Right atrium auricular region (tissue), 2 donors: Measurements from ENCODE around the gene IFRD2. TPM values are rescaled to one million over a fixed set of nuclear protein-coding genes. Genes with fewer than 3 reads are reported as not detected.
"Not testable (repeated sequence)": the region's sequence is repeated elsewhere in the genome, so short reads cannot be mapped to it uniquely, and the experiment has no call there.

ENCODE experiments used
- DNase-seq: peaks from one replicate; pipeline ENCODE4 v3.0.0-alpha.2; 2019; ENCODE audit warnings: low spot score
- H3K27ac ChIP-seq, 2 donors: fragments of 200-600 bp; sonication (generic); 1 replicate in 1 of 2; 2 replicates in 1 of 2; pipeline ENCODE4 v1.5.1; 2016 to 2019
- H3K27me3 ChIP-seq, 2 donors: fragments of 200-600 bp; sonication (generic); one replicate each; pipeline versions ENCODE4 v1.5.1 to v1.6.0; 2017 to 2019
- H3K36me3 ChIP-seq: fragments of 200-600 bp; sonication (generic); one replicate; pipeline ENCODE4 v1.5.1; 2016
- H3K4me1 ChIP-seq, 2 donors: fragments of 200-600 bp; sonication (generic); one replicate each; pipeline versions ENCODE4 v1.5.1 to v1.6.0; 2017 to 2019
- H3K4me3 ChIP-seq, 2 donors: fragments of 200-600 bp; sonication (generic); 1 replicate in 1 of 2; 2 replicates in 1 of 2; pipeline ENCODE4 v1.5.1; 2017 to 2019; ENCODE audit warnings: mild to moderate bottlenecking in 1 of 2, moderate library complexity in 1 of 2
- H3K9me3 ChIP-seq, 2 donors: fragments of 200-600 bp; sonication (generic); one replicate each; pipeline ENCODE4 v1.5.1; 2019
- total RNA-seq, 2 donors: library from RNA; depleted of rRNA; stranded (reverse); fragments of >200 nt; gene quantifications; one replicate each; pipeline ENCODE4 v1.1.0, GENCODE V29; 2016
- TF ChIP-seq, protein P1 (sequence below), 2 donors: fragments of 200-600 bp; sonication (generic); IDR thresholded peaks; one replicate each; pipeline ENCODE4 v1.5.1; 2019; ENCODE audit warnings: antibody characterized with exemption in 2 of 2

Gene IFRD2
- total RNA-seq, 2 donors from 2014 or later = 51.0 to 58.5 TPM

DNA sequence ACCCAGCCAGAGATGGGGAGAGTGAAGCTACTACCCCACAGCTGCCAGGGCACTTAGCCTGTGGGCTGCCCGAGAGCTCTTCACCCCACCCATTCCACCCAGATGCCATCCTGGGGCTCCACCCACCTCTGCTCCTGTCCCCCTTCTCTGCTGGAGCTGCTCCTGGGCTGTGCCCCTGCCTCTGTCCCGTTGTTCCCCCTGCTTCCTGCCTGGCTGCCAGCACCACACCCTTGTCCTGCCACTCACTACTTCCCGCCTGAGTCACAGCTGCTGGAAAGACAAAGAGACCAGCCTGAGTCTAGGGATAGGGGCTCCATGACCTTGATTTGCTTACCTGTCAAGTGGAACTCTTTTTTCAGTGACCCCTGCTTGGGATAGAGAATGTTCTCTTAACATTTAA is 43.8 kb downstream of the IFRD2 start:
- H3K4me1 ChIP-seq = peaks cover 0 to 98% of the 10 kb centered on the region in 2 donors
- TF ChIP-seq, protein P1, sequence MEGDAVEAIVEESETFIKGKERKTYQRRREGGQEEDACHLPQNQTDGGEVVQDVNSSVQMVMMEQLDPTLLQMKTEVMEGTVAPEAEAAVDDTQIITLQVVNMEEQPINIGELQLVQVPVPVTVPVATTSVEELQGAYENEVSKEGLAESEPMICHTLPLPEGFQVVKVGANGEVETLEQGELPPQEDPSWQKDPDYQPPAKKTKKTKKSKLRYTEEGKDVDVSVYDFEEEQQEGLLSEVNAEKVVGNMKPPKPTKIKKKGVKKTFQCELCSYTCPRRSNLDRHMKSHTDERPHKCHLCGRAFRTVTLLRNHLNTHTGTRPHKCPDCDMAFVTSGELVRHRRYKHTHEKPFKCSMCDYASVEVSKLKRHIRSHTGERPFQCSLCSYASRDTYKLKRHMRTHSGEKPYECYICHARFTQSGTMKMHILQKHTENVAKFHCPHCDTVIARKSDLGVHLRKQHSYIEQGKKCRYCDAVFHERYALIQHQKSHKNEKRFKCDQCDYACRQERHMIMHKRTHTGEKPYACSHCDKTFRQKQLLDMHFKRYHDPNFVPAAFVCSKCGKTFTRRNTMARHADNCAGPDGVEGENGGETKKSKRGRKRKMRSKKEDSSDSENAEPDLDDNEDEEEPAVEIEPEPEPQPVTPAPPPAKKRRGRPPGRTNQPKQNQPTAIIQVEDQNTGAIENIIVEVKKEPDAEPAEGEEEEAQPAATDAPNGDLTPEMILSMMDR (IDR thresholded peaks at IDR 0.05) = no peak
- H3K36me3 ChIP-seq = peaks cover 21% of the 10 kb centered on the region
- no peaks in the 10 kb centered on the region for H3K27me3 ChIP-seq
- H3K9me3 ChIP-seq = no peaks in the 10 kb centered on the region
- no peak overlapping the region for H3K4me3 ChIP-seq
- peak overlapping the region; percentile 88 to 95 for H3K27ac ChIP-seq
- DNase-seq = peak; percentile 87

GRCh38 chr3:50246517-50246954 is 45.7 kb downstream of the IFRD2 start:
- H3K4me1 ChIP-seq = peaks cover 0 to 98% of the 10 kb centered on the region in 2 donors
- peak overlapping the region; percentile 88 to 95 for H3K27ac ChIP-seq
- peaks cover 7% of the 10 kb centered on the region for H3K36me3 ChIP-seq
- no peaks in the 10 kb centered on the region for H3K9me3 ChIP-seq
- peak overlapping the region; percentile 33 to 43 for H3K4me3 ChIP-seq
- H3K27me3 ChIP-seq = no peaks in the 10 kb centered on the region
- no peak for DNase-seq
- TF ChIP-seq, protein P1 (IDR thresholded peaks at IDR 0.05) = peak in 1 of 2 donors; percentile 20

DNA sequence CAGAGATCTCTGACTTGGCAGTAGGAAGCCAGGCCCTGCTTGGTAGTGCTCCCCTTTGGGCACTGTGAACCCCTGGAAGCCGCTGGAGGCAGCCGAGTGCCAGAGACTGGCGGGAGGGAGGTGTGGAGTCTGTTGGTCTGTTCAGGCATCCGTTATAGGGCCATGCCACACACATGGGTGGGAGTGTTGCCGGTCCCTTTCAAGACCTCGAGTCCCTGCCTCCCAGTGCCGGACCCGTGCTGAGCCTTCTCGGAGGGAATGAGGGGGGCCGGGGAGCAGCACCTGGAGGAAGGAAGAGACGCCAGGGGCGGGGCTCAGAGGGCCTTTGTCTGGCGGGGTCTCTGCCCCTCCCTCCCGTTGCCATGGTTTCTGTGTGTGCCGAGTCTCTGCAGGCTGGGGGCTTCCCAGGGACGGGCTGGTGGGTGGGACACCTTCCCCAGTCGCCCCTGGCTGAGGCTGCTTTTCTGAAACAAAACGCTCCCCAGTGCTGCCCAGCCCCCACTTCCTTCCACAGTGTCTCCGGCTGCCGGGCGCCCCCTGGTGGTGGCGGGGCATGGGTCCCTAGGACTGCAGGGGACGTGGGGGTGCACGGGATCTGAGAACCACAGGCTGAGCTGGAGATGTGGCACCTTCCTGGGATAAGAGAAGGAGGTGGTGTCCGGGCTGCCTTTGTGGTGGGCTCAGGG is 46.3 kb downstream of the IFRD2 start:
- H3K4me3 ChIP-seq = peak overlapping the region; percentile 33 to 43
- peak; percentile 91 for DNase-seq
- TF ChIP-seq, protein P1 (IDR thresholded peaks at IDR 0.05) = peak; percentile 93 to 98
- H3K36me3 ChIP-seq = peaks cover 7% of the 10 kb centered on the region
- H3K9me3 ChIP-seq = no peaks in the 10 kb centered on the region
- no peaks in the 10 kb centered on the region for H3K27me3 ChIP-seq
- H3K4me1 ChIP-seq = peaks cover 0 to 98% of the 10 kb centered on the region in 2 donors
- H3K27ac ChIP-seq = peak overlapping the region; percentile 88 to 95

- Histone ChIP-seq H3K27me3 (no peaks in the 10 kb centered on the region), H3K9me3 (no peaks in the 10 kb centered on the region), H3K36me3 (peaks cover 8% of the 10 kb centered on the region), H3K4me1 (peaks cover 0 to 98% of the 10 kb centered on the region in 2 donors), H3K4me3 (peak overlapping the region in 1 of 2 donors; percentile 43), H3K27ac (peak overlapping the region; percentile 88 to 95)
- TF ChIP-seq, protein P1 (IDR thresholded peaks at IDR 0.05) = no peak
- no peak for DNase-seq
These were observed 46.9 kb downstream of the IFRD2 start for GRCh38 chr3:50245251-50245745.

DNA sequence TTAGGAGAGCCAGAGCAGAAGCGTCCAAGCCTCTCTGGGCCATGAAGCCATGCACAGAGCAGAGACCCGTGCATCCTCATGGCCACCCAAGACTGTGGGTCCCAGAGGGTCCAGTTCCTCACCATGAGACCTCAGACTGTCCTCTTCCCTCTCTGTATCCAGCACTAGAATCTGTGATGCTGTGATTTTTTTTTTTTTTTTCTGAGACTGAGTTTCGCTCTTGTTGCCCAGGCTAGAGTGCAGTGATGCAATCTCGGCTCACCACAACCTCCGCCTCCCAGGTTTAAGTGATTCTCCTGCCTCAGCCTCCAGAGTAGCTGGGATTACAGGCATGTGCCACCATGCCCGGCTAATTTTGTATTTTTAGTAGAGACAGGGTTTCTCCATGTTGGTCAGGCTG is 47.4 kb downstream of the IFRD2 start:
- not testable (repeated sequence) for H3K4me3 ChIP-seq, H3K27me3 ChIP-seq, DNase-seq, H3K9me3 ChIP-seq
- Histone ChIP-seq H3K4me1 (peaks cover 0 to 98% of the 10 kb centered on the region in 2 donors), H3K36me3 (peaks cover 13% of the 10 kb centered on the region), H3K27ac (peak overlapping the region; percentile 94 to 95)

DNA sequence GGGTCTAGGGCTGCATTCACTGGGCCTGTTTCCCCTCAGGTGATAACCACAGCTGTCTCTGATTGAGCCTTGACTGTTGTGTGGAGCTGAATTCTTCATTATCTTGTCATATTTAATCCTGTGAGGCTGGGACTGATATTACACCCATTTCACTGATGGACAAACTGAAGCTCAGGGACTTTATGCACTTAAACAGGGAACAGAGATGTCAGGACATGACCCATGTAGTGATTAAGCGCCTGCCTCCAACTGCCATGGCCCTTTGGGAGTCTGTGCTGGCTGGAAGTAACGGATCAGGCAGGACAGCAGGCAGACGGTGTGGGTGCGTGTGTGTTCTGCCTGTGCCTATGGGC is 48.7 kb downstream of the IFRD2 start:
- Histone ChIP-seq H3K4me1 (peaks cover 0 to 98% of the 10 kb centered on the region in 2 donors), H3K36me3 (peaks cover 20% of the 10 kb centered on the region), H3K4me3 (no peak overlapping the region), H3K27ac (peak overlapping the region; percentile 94 to 95), H3K9me3 (no peaks in the 10 kb centered on the region), H3K27me3 (no peaks in the 10 kb centered on the region)
- TF ChIP-seq, protein P1 (IDR thresholded peaks at IDR 0.05) = no peak
- no peak for DNase-seq
